H1 (cell line): Measurements from ENCODE around the gene MEIS2. TPM values are rescaled to one million over a fixed set of nuclear protein-coding genes. Genes with fewer than 3 reads are reported as not detected.

Experiments
- CBX5 ChIP-seq: fragments of 300-800, 300-1000 bp; sonication (generic); IDR thresholded peaks from 2 replicates; pipeline ENCODE4 v1.7.1; 2016; ENCODE audit warnings: antibody characterized with exemption, low read length, low read depth
- CHD7 ChIP-seq: fragments of 300-600 bp; sonication (generic); IDR thresholded peaks from 2 replicates; pipeline ENCODE4 v1.7.1; 2012; ENCODE audit warnings: low read length, moderate library complexity, mild to moderate bottlenecking, inconsistent platforms; ENCODE audit not compliant: insufficient replicate concordance
- E2F6 ChIP-seq: IDR thresholded peaks from 2 replicates; pipeline ENCODE4 v1.6.1; 2012; ENCODE audit warnings: inconsistent platforms
- EGR1 ChIP-seq: IDR thresholded peaks from 2 replicates; pipeline ENCODE4 v1.6.1; 2011; ENCODE audit warnings: low read depth, low read length, borderline replicate concordance
- FOSL1 ChIP-seq: IDR thresholded peaks from 2 replicates; pipeline ENCODE4 v1.6.1; 2011; ENCODE audit warnings: mild to moderate bottlenecking, low read depth, low read length, moderate library complexity; ENCODE audit not compliant: insufficient read depth
- GTF2F1 ChIP-seq: IDR thresholded peaks from 2 replicates; pipeline ENCODE4 v1.6.1; 2012; ENCODE audit warnings: low read depth, low read length, improper control_type of control experiment, borderline replicate concordance
- RFX5 ChIP-seq: IDR thresholded peaks from 2 replicates; pipeline ENCODE4 v1.6.1; 2011; ENCODE audit warnings: low read depth, low read length, improper control_type of control experiment, borderline replicate concordance
- TAF1 ChIP-seq: IDR thresholded peaks from 2 replicates; pipeline ENCODE4 v1.6.1; 2011; ENCODE audit warnings: mild to moderate bottlenecking, low read depth, low read length
- polyA plus RNA-seq, 7 experiments: library from polyadenylated mRNA; depleted of rRNA in 3 of 7; stranded (reverse) in 5 of 7; unstranded in 2 of 7; fragments of >200 nt in 5 of 7; fragments of 200-250 nt in 2 of 7; gene quantifications; 1 replicate in 5 of 7; 2 replicates in 1 of 7; 4 replicates in 1 of 7; pipeline versions ENCODE4 v1.2.1 to v1.2.3, GENCODE V29; 2011 to 2013; ENCODE audit warnings: missing spikeins in 2 of 7, mixed read lengths in 2 of 7
- total RNA-seq: library from RNA; stranded (reverse); fragmentation: NEBNext Ultra II Directional; extraction: Animal tissue kit (Norgen Biotek cat#: 25700); gene quantifications from 2 replicates; pipeline ENCODE4 v1.2.1, GENCODE V29; 2021
- TF ChIP-seq, protein P1 (sequence below), 3 experiments: IDR thresholded peaks; 1 replicate in 2 of 3; 2 replicates in 1 of 3; pipeline versions ENCODE4 v1.5.1 to v1.6.1; 2011; ENCODE audit warnings: low read length in 3 of 3, mild to moderate bottlenecking in 3 of 3, inconsistent platforms in 2 of 3, low read depth in 1 of 3, moderate library complexity in 1 of 3; ENCODE audit not compliant: insufficient read depth in 1 of 3; ENCODE audit errors: control extremely low read depth in 1 of 3

The MEIS2 gene
- total and polyA plus RNA-seq, 2 of the 8 experiments (the other 6 are each of a cell fraction or from before 2014, with no cell fraction given): 0.22 to 1.2 TPM

DNA sequence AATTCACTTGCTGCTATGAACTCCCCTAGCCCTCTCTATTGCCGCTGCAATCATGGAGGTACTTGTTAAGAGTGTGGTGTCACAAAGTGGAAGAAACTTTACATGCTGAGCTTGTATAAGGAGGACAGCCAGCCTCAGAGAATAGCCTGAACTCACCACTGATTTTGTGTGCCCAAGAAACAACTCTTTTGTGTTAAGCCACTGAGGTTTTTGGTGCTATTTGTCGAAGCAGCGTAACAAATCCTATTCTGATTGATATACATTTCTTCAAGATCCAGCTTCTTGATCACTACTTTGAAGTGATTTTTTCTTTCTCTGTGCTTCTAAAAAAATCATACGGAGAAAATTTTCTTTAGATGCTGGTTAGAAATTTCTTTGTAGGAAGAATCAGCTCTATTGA is 132.4 kb downstream of the MEIS2 start (continued):
- TF ChIP-seq CHD7: no peak
- no peak for TF ChIP-seq CBX5
- TF ChIP-seq E2F6: no peak
- TF ChIP-seq GTF2F1: no peak
- TF ChIP-seq RFX5: no peak
- TF ChIP-seq FOSL1: no peak
- TF ChIP-seq, protein P1, sequence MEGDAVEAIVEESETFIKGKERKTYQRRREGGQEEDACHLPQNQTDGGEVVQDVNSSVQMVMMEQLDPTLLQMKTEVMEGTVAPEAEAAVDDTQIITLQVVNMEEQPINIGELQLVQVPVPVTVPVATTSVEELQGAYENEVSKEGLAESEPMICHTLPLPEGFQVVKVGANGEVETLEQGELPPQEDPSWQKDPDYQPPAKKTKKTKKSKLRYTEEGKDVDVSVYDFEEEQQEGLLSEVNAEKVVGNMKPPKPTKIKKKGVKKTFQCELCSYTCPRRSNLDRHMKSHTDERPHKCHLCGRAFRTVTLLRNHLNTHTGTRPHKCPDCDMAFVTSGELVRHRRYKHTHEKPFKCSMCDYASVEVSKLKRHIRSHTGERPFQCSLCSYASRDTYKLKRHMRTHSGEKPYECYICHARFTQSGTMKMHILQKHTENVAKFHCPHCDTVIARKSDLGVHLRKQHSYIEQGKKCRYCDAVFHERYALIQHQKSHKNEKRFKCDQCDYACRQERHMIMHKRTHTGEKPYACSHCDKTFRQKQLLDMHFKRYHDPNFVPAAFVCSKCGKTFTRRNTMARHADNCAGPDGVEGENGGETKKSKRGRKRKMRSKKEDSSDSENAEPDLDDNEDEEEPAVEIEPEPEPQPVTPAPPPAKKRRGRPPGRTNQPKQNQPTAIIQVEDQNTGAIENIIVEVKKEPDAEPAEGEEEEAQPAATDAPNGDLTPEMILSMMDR (IDR thresholded peaks at IDR 0.05; ENCODE audit: control extremely low read depth in 1 of 3, insufficient read depth in 1 of 3, low read depth in 1 of 3, low read length in 3 of 3): no peak
- no peak for TF ChIP-seq EGR1
- TF ChIP-seq TAF1: no peak
